Testis (tissue), 2 donors: ENCODE measurements around the gene KCNG2.

ENCODE experiments used
- POLR2A ChIP-seq: fragments of 450-650 bp; IDR thresholded peaks from one replicate; pipeline ENCODE4 v1.6.1; 2017; ENCODE audit warnings: antibody characterized with exemption, mild to moderate bottlenecking, moderate library complexity
- TF ChIP-seq, protein P1 (sequence below), 3 experiments: fragments of 450-650 bp in 2 of 3; fragments of 200-600 bp in 1 of 3; sonication (generic) in 1 of 3; IDR thresholded peaks; one replicate each; pipeline ENCODE4 v1.5.1; 2016 to 2019; ENCODE audit warnings: antibody characterized with exemption in 3 of 3, mild to moderate bottlenecking in 2 of 3, moderate library complexity in 1 of 3

- no peak for TF ChIP-seq POLR2A
- TF ChIP-seq, protein P1, sequence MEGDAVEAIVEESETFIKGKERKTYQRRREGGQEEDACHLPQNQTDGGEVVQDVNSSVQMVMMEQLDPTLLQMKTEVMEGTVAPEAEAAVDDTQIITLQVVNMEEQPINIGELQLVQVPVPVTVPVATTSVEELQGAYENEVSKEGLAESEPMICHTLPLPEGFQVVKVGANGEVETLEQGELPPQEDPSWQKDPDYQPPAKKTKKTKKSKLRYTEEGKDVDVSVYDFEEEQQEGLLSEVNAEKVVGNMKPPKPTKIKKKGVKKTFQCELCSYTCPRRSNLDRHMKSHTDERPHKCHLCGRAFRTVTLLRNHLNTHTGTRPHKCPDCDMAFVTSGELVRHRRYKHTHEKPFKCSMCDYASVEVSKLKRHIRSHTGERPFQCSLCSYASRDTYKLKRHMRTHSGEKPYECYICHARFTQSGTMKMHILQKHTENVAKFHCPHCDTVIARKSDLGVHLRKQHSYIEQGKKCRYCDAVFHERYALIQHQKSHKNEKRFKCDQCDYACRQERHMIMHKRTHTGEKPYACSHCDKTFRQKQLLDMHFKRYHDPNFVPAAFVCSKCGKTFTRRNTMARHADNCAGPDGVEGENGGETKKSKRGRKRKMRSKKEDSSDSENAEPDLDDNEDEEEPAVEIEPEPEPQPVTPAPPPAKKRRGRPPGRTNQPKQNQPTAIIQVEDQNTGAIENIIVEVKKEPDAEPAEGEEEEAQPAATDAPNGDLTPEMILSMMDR (IDR thresholded peaks at IDR 0.05), result no peak
Observed at GRCh38 chr18:79933765-79934164, 136.0 kb downstream of the KCNG2 start.
